AG04450 (cell line): ENCODE data around the gene IL36A. TPM values are rescaled to one million over a fixed set of nuclear protein-coding genes. Genes with fewer than 3 reads are reported as not detected.

Experiments
- CTCF ChIA-PET: fragments of 300-600, 350-600 bp; formaldehyde crosslinking; extraction: SDS; loops from one replicate; lab custom pipeline; 2022; ENCODE audit warnings: antibody characterized with exemption, inconsistent platforms; lab: Charles Lee
- POLR2A ChIA-PET: fragments of 350-600 bp; formaldehyde crosslinking; extraction: SDS; loops from one replicate; lab custom pipeline; 2021; ENCODE audit warnings: antibody characterized with exemption, inconsistent platforms; lab: Yijun Ruan, JAX
- DNase-seq: peaks from one replicate; pipeline ENCODE4 v3.0.0-alpha.2; 2011; ENCODE audit warnings: low read depth, low spot score
- H3K27ac ChIP-seq: one replicate; pipeline ENCODE4 v1.5.1; 2012; ENCODE audit warnings: low read depth, low read length, control low read depth
- H3K27me3 ChIP-seq: one replicate; pipeline ENCODE4 v1.6.0; 2012; ENCODE audit warnings: low read length; ENCODE audit not compliant: control insufficient read depth, insufficient read depth
- H3K4me3 ChIP-seq: 2 replicates; pipeline ENCODE4 v1.5.1; 2011; ENCODE audit warnings: mild to moderate bottlenecking, low read depth, low read length, control low read depth
- H3K9me3 ChIP-seq: 2 replicates; pipeline ENCODE4 v1.5.1; 2012; ENCODE audit warnings: low read length; ENCODE audit not compliant: control insufficient read depth, insufficient read depth
- CTCF ChIP-seq: IDR thresholded peaks from 2 replicates; pipeline ENCODE4 v1.5.1; 2011; ENCODE audit warnings: low read depth, low read length, control low read depth, inconsistent platforms
- polyA plus RNA-seq: library from polyadenylated mRNA; depleted of rRNA; stranded (reverse); fragments of >200 nt; gene quantifications from 2 replicates; pipeline ENCODE4 v1.2.3, GENCODE V29; 2011

IL36A gene
- polyA plus RNA-seq, 1 experiment, result not detected

DNA sequence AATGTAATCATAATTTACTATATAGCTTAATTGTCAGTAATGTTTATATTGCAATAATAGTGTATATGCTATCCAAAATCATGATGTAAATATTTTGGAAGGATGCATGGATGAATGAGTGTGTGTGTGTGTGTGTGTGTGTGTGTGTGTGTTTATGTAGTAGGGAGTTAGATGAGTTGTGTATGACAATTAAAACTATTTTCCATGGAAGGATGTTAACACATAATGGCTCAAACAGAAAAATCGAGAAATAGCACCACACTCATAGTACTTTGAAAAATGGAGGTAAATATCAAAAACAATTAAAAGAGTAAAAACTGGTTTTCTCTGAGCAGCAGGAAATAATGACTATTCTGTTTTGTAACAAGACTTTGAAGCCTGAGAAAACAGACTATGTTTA lies 8.1 kb upstream of the IL36A start:
- DNase-seq, result no peak

GRCh38 chr2:113000436-113000835 lies 4.8 kb upstream of the IL36A start:
- DNase-seq, result no peak
- CTCF ChIA-PET, result no interaction called here
- Histone ChIP-seq H3K27me3 (no peaks in the 10 kb centered on the region), H3K27ac (no peak overlapping the region), H3K4me3 (no peak overlapping the region), H3K9me3 (no peaks in the 10 kb centered on the region)
- POLR2A ChIA-PET, result no interaction called here
- TF ChIP-seq CTCF, result no peak

More for the DNA sequence above, 8.1 kb upstream of the IL36A start:
- POLR2A ChIA-PET, result no interaction called here
- H3K4me3 ChIP-seq, result no peak overlapping the region
- no peak for TF ChIP-seq CTCF
- H3K9me3 ChIP-seq, result no peaks in the 10 kb centered on the region
- no peaks in the 10 kb centered on the region for H3K27me3 ChIP-seq
- no peak overlapping the region for H3K27ac ChIP-seq
- CTCF ChIA-PET, result interaction anchor here (0.8 kb wide), 1 partner anchor 36 kb away, joined by 3 read pairs; no protein-coding TSS in a partner anchor

- Histone ChIP-seq H3K9me3 (no peaks in the 10 kb centered on the region), H3K27ac (no peak overlapping the region), H3K27me3 (no peaks in the 10 kb centered on the region), H3K4me3 (no peak overlapping the region)
- ChIA-PET CTCF (no interaction called here), POLR2A (no interaction called here)
- TF ChIP-seq CTCF, result no peak
- no peak for DNase-seq
These were observed 2.6 kb upstream of the IL36A start for GRCh38 chr2:113002677-113003076.

DNA sequence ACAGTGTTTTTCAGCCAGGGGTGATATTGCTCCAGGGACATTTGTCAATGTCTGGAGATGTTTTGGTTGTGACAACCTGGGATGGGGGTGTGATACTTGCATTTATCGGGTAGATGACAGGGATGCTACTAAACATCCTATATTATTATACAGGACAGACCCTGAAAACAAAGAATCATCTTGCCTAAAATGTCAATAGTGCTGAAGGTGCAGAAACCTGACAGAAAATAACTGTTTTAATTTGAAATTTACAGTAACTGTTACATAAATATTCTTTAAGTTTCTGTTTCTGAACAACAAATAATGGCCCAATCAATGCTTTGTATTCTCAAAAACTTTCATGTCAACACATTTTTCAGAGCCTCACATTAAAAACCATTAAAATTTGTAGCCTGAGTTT lies 2.0 kb downstream of the IL36A start:
- ChIA-PET POLR2A (no interaction called here), CTCF (no interaction called here)
- no peak for TF ChIP-seq CTCF
- no peaks in the 10 kb centered on the region for H3K27me3 ChIP-seq
- no peak overlapping the region for H3K4me3 ChIP-seq
- DNase-seq, result no peak
- no peaks in the 10 kb centered on the region for H3K9me3 ChIP-seq
- no peak overlapping the region for H3K27ac ChIP-seq

DNA sequence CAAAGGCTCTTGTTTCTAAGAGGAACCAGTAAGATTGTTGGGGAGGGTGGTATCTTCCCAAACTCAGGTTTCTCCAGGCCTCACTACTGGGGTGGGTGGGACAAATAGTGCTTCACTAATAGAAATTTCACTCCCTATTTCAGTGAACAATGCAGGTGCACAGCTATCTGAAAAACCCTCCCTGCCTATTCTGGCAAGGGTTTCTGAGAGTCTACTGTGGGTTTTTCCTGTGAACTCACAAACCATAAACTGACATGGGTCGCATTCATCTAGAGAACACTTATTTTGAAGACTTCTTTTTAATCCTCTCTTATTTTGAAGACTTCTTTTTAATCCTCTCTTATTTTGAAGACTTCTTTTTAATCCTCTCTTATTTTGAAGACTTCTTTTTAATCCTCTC lies 4.4 kb downstream of the IL36A start:
- TF ChIP-seq CTCF, result no peak
- CTCF ChIA-PET, result no interaction called here
- Histone ChIP-seq H3K4me3 (no peak overlapping the region), H3K27ac (no peak overlapping the region), H3K27me3 (no peaks in the 10 kb centered on the region), H3K9me3 (no peaks in the 10 kb centered on the region)
- no peak for DNase-seq
- POLR2A ChIA-PET, result no interaction called here
